HEK293 (cell line): ENCODE measurements around the gene RASGRP3.
A peak's percentile ranks its signal among the peaks of the same experiment; 100 is the strongest.

Source experiments
- EGR2 ChIP-seq: fragments of 450-650 bp; formaldehyde crosslinking; IDR thresholded peaks from 2 replicates; pipeline ENCODE4 v1.5.1; 2016; ENCODE audit warnings: low read depth, missing biosample characterization, missing genetic modification characterization
- SCRT2 ChIP-seq: fragments of 450-650 bp; formaldehyde crosslinking; IDR thresholded peaks from 2 replicates; pipeline ENCODE4 v1.5.1; 2016; ENCODE audit warnings: missing biosample characterization, missing genetic modification characterization
- ZNF132 ChIP-seq: fragments of 450-650 bp; formaldehyde crosslinking; IDR thresholded peaks from 2 replicates; pipeline ENCODE4 v1.5.1; 2017; ENCODE audit warnings: missing biosample characterization, missing genetic modification characterization, borderline replicate concordance
- ZNF157 ChIP-seq: fragments of 450-650 bp; formaldehyde crosslinking; IDR thresholded peaks from 2 replicates; pipeline ENCODE4 v1.5.1; 2016; ENCODE audit warnings: missing biosample characterization, missing genetic modification characterization
- ZNF223 ChIP-seq: fragments of 450-650 bp; formaldehyde crosslinking; IDR thresholded peaks from 2 replicates; pipeline ENCODE4 v1.5.1; 2016; ENCODE audit warnings: missing biosample characterization, missing genetic modification characterization
- ZNF560 ChIP-seq: fragments of 450-650 bp; formaldehyde crosslinking; IDR thresholded peaks from 2 replicates; pipeline ENCODE4 v1.5.1; 2017; ENCODE audit warnings: missing biosample characterization, missing genetic modification characterization, borderline replicate concordance
- ZNF600 ChIP-seq: fragments of 450-650 bp; formaldehyde crosslinking; IDR thresholded peaks from 2 replicates; pipeline ENCODE4 v1.5.1; 2016; ENCODE audit warnings: missing biosample characterization, missing genetic modification characterization
- ZNF621 ChIP-seq: fragments of 450-650 bp; formaldehyde crosslinking; IDR thresholded peaks from 2 replicates; pipeline ENCODE4 v1.5.1; 2017; ENCODE audit warnings: missing biosample characterization, missing genetic modification characterization
- ZNF664 ChIP-seq: fragments of 450-650 bp; formaldehyde crosslinking; IDR thresholded peaks from 2 replicates; pipeline ENCODE4 v1.5.1; 2016; ENCODE audit warnings: missing biosample characterization, missing genetic modification characterization
- ZNF670 ChIP-seq: fragments of 450-650 bp; formaldehyde crosslinking; IDR thresholded peaks from 2 replicates; pipeline ENCODE4 v1.5.1; 2016; ENCODE audit warnings: missing biosample characterization, missing genetic modification characterization, low read depth
- ZNF777 ChIP-seq: fragments of 450-650 bp; formaldehyde crosslinking; IDR thresholded peaks from 2 replicates; pipeline ENCODE4 v1.5.1; 2017; ENCODE audit warnings: missing biosample characterization, missing genetic modification characterization, borderline replicate concordance
- ZNF785 ChIP-seq: fragments of 450-650 bp; formaldehyde crosslinking; IDR thresholded peaks from 2 replicates; pipeline ENCODE4 v1.5.1; 2016; ENCODE audit warnings: missing biosample characterization, missing genetic modification characterization
- TF ChIP-seq, protein P1 (sequence below): fragments of 450-650 bp; formaldehyde crosslinking; IDR thresholded peaks from 2 replicates; pipeline ENCODE4 v1.5.1; 2017; ENCODE audit warnings: missing biosample characterization, mild to moderate bottlenecking, missing genetic modification characterization, moderate library complexity
- TF ChIP-seq, protein P2 (sequence below): fragments of 450-650 bp; formaldehyde crosslinking; IDR thresholded peaks from 2 replicates; pipeline ENCODE4 v1.5.1; 2016; ENCODE audit warnings: missing biosample characterization, missing genetic modification characterization
- TF ChIP-seq, protein P3 (sequence below): fragments of 450-650 bp; formaldehyde crosslinking; conservative IDR thresholded peaks from 2 replicates; pipeline ENCODE4 v1.5.1; 2016; ENCODE audit warnings: low read depth, missing biosample characterization, missing genetic modification characterization
- TF ChIP-seq, protein P4 (sequence below): fragments of 450-650 bp; formaldehyde crosslinking; optimal IDR thresholded peaks from 2 replicates; pipeline ENCODE3; 2016; ENCODE audit warnings: missing biosample characterization, mild to moderate bottlenecking, missing genetic modification characterization
- TF ChIP-seq, protein P5 (sequence below): fragments of 450-650 bp; formaldehyde crosslinking; IDR thresholded peaks from 2 replicates; pipeline ENCODE4 v1.5.1; 2016; ENCODE audit warnings: missing biosample characterization, missing genetic modification characterization
- TF ChIP-seq, protein P6 (sequence below): fragments of 450-650 bp; formaldehyde crosslinking; IDR thresholded peaks from 2 replicates; pipeline ENCODE4 v1.5.1; 2017; ENCODE audit warnings: missing biosample characterization, missing genetic modification characterization
- TF ChIP-seq, protein P7 (sequence below): fragments of 450-650 bp; formaldehyde crosslinking; IDR thresholded peaks from 2 replicates; pipeline ENCODE4 v1.5.1; 2016; ENCODE audit warnings: missing biosample characterization, missing genetic modification characterization
- TF ChIP-seq, protein P8 (sequence below): fragments of 450-650 bp; formaldehyde crosslinking; IDR thresholded peaks from 2 replicates; pipeline ENCODE4 v1.5.1; 2016; ENCODE audit warnings: missing biosample characterization, missing genetic modification characterization
- TF ChIP-seq, protein P9 (sequence below): fragments of 450-650 bp; formaldehyde crosslinking; IDR thresholded peaks from 2 replicates; pipeline ENCODE4 v1.5.1; 2016; ENCODE audit warnings: missing biosample characterization, missing genetic modification characterization, low read depth

The RASGRP3 gene

DNA sequence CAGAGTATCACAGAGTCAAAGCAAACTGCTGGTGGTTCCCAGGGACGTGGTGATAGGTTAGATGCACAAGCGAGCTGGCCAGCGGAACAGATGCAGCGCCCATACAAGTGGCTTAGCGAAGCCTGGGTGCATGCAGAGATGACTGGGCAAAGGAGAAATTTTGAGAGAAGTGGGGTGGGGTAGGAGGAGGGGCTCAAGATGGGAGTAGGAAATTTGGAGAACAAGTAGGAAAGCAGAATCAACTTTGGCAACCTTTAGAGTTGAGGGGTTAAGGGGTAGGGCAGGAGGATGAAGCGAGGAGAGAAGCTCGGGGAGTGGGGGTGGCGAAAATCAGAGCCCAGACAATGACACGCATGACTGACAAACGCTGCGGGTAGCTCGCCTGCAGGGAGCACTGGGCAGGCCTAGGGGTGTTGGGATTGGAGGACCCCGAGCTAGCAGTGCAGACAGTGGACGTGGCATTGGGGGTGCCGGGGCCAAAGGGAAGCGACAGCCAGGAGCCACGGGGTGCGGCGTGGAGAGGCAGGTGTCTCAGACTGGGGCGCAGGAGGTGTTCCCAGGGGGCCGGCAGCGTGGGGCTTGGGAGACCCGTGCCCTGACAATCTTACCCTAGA is 122.2 kb downstream of the RASGRP3 start (continued):
- TF ChIP-seq, protein P1, sequence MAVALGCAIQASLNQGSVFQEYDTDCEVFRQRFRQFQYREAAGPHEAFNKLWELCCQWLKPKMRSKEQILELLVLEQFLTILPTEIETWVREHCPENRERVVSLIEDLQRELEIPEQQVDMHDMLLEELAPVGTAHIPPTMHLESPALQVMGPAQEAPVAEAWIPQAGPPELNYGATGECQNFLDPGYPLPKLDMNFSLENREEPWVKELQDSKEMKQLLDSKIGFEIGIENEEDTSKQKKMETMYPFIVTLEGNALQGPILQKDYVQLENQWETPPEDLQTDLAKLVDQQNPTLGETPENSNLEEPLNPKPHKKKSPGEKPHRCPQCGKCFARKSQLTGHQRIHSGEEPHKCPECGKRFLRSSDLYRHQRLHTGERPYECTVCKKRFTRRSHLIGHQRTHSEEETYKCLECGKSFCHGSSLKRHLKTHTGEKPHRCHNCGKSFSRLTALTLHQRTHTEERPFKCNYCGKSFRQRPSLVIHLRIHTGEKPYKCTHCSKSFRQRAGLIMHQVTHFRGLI (tag by site-specific recombination) = peak; percentile 80; the same call in 1 of the 2 replicates
- TF ChIP-seq EGR2 (tag by site-specific recombination) (no peak), ZNF600 (0 out of 2 replicates have a peak, but pooled peaks have one; percentile 18), ZNF157 (no peak), ZNF223 (no peak), ZNF785 (tag by site-specific recombination) (no peak), ZNF777 (tag by site-specific recombination) (0 out of 2 replicates have a peak, but pooled peaks have one; percentile 32), ZNF621 (tag by site-specific recombination) (no peak), ZNF670 (tag by site-specific recombination) (no peak), ZNF664 (tag by site-specific recombination) (no peak), SCRT2 (peak; percentile 71), ZNF560 (tag by site-specific recombination) (no peak), ZNF132 (tag by site-specific recombination) (no peak)
- TF ChIP-seq, protein P2, sequence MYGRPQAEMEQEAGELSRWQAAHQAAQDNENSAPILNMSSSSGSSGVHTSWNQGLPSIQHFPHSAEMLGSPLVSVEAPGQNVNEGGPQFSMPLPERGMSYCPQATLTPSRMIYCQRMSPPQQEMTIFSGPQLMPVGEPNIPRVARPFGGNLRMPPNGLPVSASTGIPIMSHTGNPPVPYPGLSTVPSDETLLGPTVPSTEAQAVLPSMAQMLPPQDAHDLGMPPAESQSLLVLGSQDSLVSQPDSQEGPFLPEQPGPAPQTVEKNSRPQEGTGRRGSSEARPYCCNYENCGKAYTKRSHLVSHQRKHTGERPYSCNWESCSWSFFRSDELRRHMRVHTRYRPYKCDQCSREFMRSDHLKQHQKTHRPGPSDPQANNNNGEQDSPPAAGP (tag by site-specific recombination) = peak; percentile 41; the same call in 1 of the 2 replicates
- TF ChIP-seq, protein P3, sequence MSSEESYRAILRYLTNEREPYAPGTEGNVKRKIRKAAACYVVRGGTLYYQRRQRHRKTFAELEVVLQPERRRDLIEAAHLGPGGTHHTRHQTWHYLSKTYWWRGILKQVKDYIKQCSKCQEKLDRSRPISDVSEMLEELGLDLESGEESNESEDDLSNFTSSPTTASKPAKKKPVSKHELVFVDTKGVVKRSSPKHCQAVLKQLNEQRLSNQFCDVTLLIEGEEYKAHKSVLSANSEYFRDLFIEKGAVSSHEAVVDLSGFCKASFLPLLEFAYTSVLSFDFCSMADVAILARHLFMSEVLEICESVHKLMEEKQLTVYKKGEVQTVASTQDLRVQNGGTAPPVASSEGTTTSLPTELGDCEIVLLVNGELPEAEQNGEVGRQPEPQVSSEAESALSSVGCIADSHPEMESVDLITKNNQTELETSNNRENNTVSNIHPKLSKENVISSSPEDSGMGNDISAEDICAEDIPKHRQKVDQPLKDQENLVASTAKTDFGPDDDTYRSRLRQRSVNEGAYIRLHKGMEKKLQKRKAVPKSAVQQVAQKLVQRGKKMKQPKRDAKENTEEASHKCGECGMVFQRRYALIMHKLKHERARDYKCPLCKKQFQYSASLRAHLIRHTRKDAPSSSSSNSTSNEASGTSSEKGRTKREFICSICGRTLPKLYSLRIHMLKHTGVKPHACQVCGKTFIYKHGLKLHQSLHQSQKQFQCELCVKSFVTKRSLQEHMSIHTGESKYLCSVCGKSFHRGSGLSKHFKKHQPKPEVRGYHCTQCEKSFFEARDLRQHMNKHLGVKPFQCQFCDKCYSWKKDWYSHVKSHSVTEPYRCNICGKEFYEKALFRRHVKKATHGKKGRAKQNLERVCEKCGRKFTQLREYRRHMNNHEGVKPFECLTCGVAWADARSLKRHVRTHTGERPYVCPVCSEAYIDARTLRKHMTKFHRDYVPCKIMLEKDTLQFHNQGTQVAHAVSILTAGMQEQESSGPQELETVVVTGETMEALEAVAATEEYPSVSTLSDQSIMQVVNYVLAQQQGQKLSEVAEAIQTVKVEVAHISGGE (tag by site-specific recombination) = no peak
- TF ChIP-seq, protein P4, sequence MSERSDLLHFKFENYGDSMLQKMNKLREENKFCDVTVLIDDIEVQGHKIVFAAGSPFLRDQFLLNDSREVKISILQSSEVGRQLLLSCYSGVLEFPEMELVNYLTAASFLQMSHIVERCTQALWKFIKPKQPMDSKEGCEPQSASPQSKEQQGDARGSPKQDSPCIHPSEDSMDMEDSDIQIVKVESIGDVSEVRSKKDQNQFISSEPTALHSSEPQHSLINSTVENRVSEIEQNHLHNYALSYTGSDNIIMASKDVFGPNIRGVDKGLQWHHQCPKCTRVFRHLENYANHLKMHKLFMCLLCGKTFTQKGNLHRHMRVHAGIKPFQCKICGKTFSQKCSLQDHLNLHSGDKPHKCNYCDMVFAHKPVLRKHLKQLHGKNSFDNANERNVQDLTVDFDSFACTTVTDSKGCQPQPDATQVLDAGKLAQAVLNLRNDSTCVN (tag by site-specific recombination) = no peak
- TF ChIP-seq, protein P5, sequence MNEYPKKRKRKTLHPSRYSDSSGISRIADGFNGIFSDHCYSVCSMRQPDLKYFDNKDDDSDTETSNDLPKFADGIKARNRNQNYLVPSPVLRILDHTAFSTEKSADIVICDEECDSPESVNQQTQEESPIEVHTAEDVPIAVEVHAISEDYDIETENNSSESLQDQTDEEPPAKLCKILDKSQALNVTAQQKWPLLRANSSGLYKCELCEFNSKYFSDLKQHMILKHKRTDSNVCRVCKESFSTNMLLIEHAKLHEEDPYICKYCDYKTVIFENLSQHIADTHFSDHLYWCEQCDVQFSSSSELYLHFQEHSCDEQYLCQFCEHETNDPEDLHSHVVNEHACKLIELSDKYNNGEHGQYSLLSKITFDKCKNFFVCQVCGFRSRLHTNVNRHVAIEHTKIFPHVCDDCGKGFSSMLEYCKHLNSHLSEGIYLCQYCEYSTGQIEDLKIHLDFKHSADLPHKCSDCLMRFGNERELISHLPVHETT = no peak
- TF ChIP-seq, protein P6, sequence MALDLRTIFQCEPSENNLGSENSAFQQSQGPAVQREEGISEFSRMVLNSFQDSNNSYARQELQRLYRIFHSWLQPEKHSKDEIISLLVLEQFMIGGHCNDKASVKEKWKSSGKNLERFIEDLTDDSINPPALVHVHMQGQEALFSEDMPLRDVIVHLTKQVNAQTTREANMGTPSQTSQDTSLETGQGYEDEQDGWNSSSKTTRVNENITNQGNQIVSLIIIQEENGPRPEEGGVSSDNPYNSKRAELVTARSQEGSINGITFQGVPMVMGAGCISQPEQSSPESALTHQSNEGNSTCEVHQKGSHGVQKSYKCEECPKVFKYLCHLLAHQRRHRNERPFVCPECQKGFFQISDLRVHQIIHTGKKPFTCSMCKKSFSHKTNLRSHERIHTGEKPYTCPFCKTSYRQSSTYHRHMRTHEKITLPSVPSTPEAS (tag by site-specific recombination) = no peak
- TF ChIP-seq, protein P7, sequence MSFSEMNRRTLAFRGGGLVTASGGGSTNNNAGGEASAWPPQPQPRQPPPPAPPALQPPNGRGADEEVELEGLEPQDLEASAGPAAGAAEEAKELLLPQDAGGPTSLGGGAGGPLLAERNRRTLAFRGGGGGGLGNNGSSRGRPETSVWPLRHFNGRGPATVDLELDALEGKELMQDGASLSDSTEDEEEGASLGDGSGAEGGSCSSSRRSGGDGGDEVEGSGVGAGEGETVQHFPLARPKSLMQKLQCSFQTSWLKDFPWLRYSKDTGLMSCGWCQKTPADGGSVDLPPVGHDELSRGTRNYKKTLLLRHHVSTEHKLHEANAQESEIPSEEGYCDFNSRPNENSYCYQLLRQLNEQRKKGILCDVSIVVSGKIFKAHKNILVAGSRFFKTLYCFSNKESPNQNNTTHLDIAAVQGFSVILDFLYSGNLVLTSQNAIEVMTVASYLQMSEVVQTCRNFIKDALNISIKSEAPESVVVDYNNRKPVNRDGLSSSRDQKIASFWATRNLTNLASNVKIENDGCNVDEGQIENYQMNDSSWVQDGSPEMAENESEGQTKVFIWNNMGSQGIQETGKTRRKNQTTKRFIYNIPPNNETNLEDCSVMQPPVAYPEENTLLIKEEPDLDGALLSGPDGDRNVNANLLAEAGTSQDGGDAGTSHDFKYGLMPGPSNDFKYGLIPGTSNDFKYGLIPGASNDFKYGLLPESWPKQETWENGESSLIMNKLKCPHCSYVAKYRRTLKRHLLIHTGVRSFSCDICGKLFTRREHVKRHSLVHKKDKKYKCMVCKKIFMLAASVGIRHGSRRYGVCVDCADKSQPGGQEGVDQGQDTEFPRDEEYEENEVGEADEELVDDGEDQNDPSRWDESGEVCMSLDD (tag by site-specific recombination) = peak; percentile 83
- TF ChIP-seq, protein P8, sequence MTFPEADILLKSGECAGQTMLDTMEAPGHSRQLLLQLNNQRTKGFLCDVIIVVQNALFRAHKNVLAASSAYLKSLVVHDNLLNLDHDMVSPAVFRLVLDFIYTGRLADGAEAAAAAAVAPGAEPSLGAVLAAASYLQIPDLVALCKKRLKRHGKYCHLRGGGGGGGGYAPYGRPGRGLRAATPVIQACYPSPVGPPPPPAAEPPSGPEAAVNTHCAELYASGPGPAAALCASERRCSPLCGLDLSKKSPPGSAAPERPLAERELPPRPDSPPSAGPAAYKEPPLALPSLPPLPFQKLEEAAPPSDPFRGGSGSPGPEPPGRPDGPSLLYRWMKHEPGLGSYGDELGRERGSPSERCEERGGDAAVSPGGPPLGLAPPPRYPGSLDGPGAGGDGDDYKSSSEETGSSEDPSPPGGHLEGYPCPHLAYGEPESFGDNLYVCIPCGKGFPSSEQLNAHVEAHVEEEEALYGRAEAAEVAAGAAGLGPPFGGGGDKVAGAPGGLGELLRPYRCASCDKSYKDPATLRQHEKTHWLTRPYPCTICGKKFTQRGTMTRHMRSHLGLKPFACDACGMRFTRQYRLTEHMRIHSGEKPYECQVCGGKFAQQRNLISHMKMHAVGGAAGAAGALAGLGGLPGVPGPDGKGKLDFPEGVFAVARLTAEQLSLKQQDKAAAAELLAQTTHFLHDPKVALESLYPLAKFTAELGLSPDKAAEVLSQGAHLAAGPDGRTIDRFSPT (tag by site-specific recombination) = no peak
- TF ChIP-seq, protein P9, sequence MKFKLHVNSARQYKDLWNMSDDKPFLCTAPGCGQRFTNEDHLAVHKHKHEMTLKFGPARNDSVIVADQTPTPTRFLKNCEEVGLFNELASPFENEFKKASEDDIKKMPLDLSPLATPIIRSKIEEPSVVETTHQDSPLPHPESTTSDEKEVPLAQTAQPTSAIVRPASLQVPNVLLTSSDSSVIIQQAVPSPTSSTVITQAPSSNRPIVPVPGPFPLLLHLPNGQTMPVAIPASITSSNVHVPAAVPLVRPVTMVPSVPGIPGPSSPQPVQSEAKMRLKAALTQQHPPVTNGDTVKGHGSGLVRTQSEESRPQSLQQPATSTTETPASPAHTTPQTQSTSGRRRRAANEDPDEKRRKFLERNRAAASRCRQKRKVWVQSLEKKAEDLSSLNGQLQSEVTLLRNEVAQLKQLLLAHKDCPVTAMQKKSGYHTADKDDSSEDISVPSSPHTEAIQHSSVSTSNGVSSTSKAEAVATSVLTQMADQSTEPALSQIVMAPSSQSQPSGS (tag by site-specific recombination) = no peak
